SK-N-SH (cell line): ENCODE results near the gene KIF25. TPM values are rescaled to one million over a fixed set of nuclear protein-coding genes. Genes with fewer than 3 reads are reported as not detected.

Experiments
- CTCF ChIA-PET: fragments of 300-600, 350-600 bp; formaldehyde crosslinking; extraction: SDS; loops from one replicate; lab custom pipeline; 2021; lab: Yijun Ruan, JAX
- POLR2A ChIA-PET: fragments of 350-600 bp; sonication (Branson Sonifier 250); formaldehyde crosslinking; extraction: SDS; loops from one replicate; lab custom pipeline; 2020; ENCODE audit warnings: antibody characterized with exemption, inconsistent platforms; lab: Yijun Ruan, JAX
- DNase-seq: peaks from one replicate; pipeline ENCODE4 v3.0.0; 2012
- H2AFZ ChIP-seq: fragments of 200-600 bp; sonication (generic); 2 replicates; pipeline ENCODE4 v1.8.1; 2016; ENCODE audit warnings: antibody characterized with exemption, mild to moderate bottlenecking, low read depth
- H3F3A ChIP-seq: fragments of 200-600 bp; sonication (generic); replicated peaks from 2 replicates; pipeline ENCODE3; 2016; ENCODE audit warnings: antibody characterized with exemption, mild to moderate bottlenecking; ENCODE audit not compliant: insufficient read depth
- H3K27ac ChIP-seq, 2 experiments: fragments of 200-500 bp in 1 of 2; fragments of 200-600 bp in 1 of 2; sonication (Bioruptor generic) in 1 of 2; sonication (generic), shearing (Covaris generic) in 1 of 2; 2 replicates each; pipeline versions ENCODE4 v1.5.1 to v1.6.1; 2014 to 2016; ENCODE audit warnings: low read depth in 2 of 2, inconsistent platforms in 1 of 2, low read length in 1 of 2, mild to moderate bottlenecking in 1 of 2, mixed read lengths in 1 of 2
- H3K27me3 ChIP-seq: fragments of 200-600 bp; sonication (generic), shearing (Covaris generic); 2 replicates; pipeline ENCODE4 v1.6.1; 2016; ENCODE audit warnings: mixed run types; ENCODE audit not compliant: insufficient read depth
- H3K36me3 ChIP-seq, 2 experiments: fragments of 200-500 bp in 1 of 2; fragments of 200-600 bp in 1 of 2; sonication (Bioruptor generic) in 1 of 2; sonication (generic) in 1 of 2; replicated peaks in 1 of 2; 2 replicates each; pipeline versions ENCODE3 to v1.5.1; 2014 to 2016; ENCODE audit warnings: low read length in 1 of 2, mild to moderate bottlenecking in 1 of 2; ENCODE audit not compliant: insufficient read depth in 2 of 2, control insufficient read depth in 1 of 2
- H3K4me1 ChIP-seq, 2 experiments: fragments of 200-500 bp in 1 of 2; fragments of 200-600 bp in 1 of 2; sonication (Bioruptor generic) in 1 of 2; sonication (generic), shearing (Covaris generic) in 1 of 2; 2 replicates each; pipeline versions ENCODE4 v1.5.1 to v1.6.1; 2014 to 2016; ENCODE audit warnings: low read depth in 1 of 2, low read length in 1 of 2, mixed run types in 1 of 2; ENCODE audit not compliant: insufficient read depth in 2 of 2, control insufficient read depth in 1 of 2
- H3K4me2 ChIP-seq: fragments of 200-600 bp; sonication (generic), shearing (Covaris generic); 2 replicates; pipeline ENCODE4 v1.6.1; 2017; ENCODE audit warnings: mixed run types
- H3K4me3 ChIP-seq, 2 experiments: fragments of 200-500 bp in 1 of 2; fragments of 200-600 bp in 1 of 2; sonication (Bioruptor generic) in 1 of 2; sonication (generic), shearing (Covaris generic) in 1 of 2; 2 replicates each; pipeline versions ENCODE4 v1.5.1 to v1.8.1; 2014 to 2016; ENCODE audit warnings: low read depth in 2 of 2, inconsistent platforms in 1 of 2, low read length in 1 of 2, mild to moderate bottlenecking in 1 of 2, mixed read lengths in 1 of 2, moderate library complexity in 1 of 2
- H3K79me2 ChIP-seq: fragments of 200-600 bp; sonication (generic); 2 replicates; pipeline ENCODE4 v1.8.1; 2017; ENCODE audit warnings: mild to moderate bottlenecking; ENCODE audit not compliant: insufficient read depth
- H3K9ac ChIP-seq: fragments of 200-600 bp; sonication (generic); 2 replicates; pipeline ENCODE4 v1.6.1; 2017; ENCODE audit warnings: mixed run types
- H3K9me2 ChIP-seq: fragments of 200-600 bp; sonication (generic); 2 replicates; pipeline ENCODE4 v1.6.1; 2017; ENCODE audit warnings: mixed run types
- H3K9me3 ChIP-seq: fragments of 200-600 bp; sonication (generic); 2 replicates; pipeline ENCODE4 v1.6.1; 2017; ENCODE audit warnings: mixed run types, mild to moderate bottlenecking, moderate library complexity
- H4K20me1 ChIP-seq: fragments of 200-600 bp; sonication (generic); 2 replicates; pipeline ENCODE4 v1.6.1; 2017; ENCODE audit warnings: mild to moderate bottlenecking, mixed run types; ENCODE audit not compliant: insufficient read depth
- CHD2 ChIP-seq: fragments of 150-350 bp; IDR thresholded peaks from 2 replicates; pipeline ENCODE4 v1.6.1; 2018; ENCODE audit warnings: low read length; ENCODE audit not compliant: partially characterized antibody
- CTCF ChIP-seq: fragments of 200-600 bp; sonication (generic); IDR thresholded peaks from 2 replicates; pipeline ENCODE4 v1.6.1; 2017; ENCODE audit warnings: antibody characterized with exemption, mild to moderate bottlenecking, moderate library complexity
- GATA2 ChIP-seq: sonication (generic); formaldehyde crosslinking; IDR thresholded peaks from 2 replicates; pipeline ENCODE4 v1.5.0; 2020; ENCODE audit warnings: mild to moderate bottlenecking, missing genetic modification reagents
- JUND ChIP-seq: IDR thresholded peaks from 2 replicates; pipeline ENCODE4 v1.4.0; 2012
- NRF1 ChIP-seq: IDR thresholded peaks from 2 replicates; pipeline ENCODE4 v1.6.1; 2012; ENCODE audit warnings: low read depth, mild to moderate bottlenecking, low read length
- RAD21 ChIP-seq: IDR thresholded peaks from 2 replicates; pipeline ENCODE4 v1.6.1; 2012; ENCODE audit warnings: mild to moderate bottlenecking, low read length
- RCOR1 ChIP-seq: fragments of 150-350 bp; IDR thresholded peaks from 2 replicates; pipeline ENCODE4 v1.6.1; 2017; ENCODE audit warnings: antibody characterized with exemption, low read length
- RFX5 ChIP-seq: IDR thresholded peaks from 2 replicates; pipeline ENCODE4 v1.6.1; 2012; ENCODE audit warnings: mild to moderate bottlenecking, improper control_type of control experiment, low read length
- SMC3 ChIP-seq: IDR thresholded peaks from 2 replicates; pipeline ENCODE4 v1.6.1; 2012; ENCODE audit warnings: low read depth, low read length, improper control_type of control experiment
- WGBS: methylation state at CpG from one replicate; pipeline ENCODE4 v1.1.6; 2017; ENCODE audit warnings: low lambda C conversion rate; 5-methylcytosine and 5-hydroxymethylcytosine counted together
- polyA plus RNA-seq, 3 experiments: library from polyadenylated mRNA; depleted of rRNA; stranded (reverse); fragments of >200 nt; gene quantifications; 2 replicates each; pipeline ENCODE4 v1.2.3, GENCODE V29; 2012
- TF ChIP-seq, protein P1 (sequence below): IDR thresholded peaks from 2 replicates; pipeline ENCODE4 v1.4.0; 2012; ENCODE audit warnings: low read depth, borderline replicate concordance
- TF ChIP-seq, protein P2 (sequence below): IDR thresholded peaks from 2 replicates; pipeline ENCODE4 v1.6.1; 2012; ENCODE audit warnings: mild to moderate bottlenecking, low read depth, low read length, moderate library complexity

KIF25 gene
- polyA plus RNA-seq, 1 of the 3 experiments (the other 2 are of a cell fraction), result not detected

DNA sequence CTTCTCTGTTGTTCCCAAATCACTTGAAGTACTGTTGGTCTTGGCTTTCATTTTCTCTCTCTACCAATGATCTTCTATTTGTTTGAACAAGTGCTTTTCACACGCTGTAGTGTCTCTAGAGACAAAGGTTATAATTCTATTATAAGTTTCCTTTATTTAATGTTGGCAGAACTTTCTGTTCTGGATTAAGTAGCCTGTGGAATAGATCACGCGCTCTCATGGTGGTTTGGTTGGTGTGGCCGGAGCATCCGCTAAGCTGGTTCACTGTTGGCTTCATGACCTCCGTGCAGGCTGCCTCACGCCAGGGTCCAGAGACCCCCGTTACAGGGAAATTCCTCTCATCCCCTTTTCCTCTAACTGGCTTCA lies 30.9 kb upstream of the KIF25 start (continued):
- TF ChIP-seq, protein P1, sequence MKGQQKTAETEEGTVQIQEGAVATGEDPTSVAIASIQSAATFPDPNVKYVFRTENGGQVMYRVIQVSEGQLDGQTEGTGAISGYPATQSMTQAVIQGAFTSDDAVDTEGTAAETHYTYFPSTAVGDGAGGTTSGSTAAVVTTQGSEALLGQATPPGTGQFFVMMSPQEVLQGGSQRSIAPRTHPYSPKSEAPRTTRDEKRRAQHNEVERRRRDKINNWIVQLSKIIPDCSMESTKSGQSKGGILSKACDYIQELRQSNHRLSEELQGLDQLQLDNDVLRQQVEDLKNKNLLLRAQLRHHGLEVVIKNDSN, result no peak
- TF ChIP-seq CHD2, result no peak

- Histone ChIP-seq H3K4me3 (peak overlapping the region in 1 of 2 experiments; percentile 39; a peak in 1 of 4 replicates), H3K9ac (no peak overlapping the region), H3K4me1 (no peaks in the 10 kb centered on the region), H4K20me1 (no peaks in the 10 kb centered on the region), H2AFZ (no peak overlapping the region), H3K9me2 (no peaks in the 10 kb centered on the region), H3K27ac (no peak overlapping the region), H3K79me2 (no peaks in the 10 kb centered on the region), H3K4me2 (no peak overlapping the region), H3K27me3 (no peaks in the 10 kb centered on the region), H3K36me3 (peaks cover 18 to 60% of the 10 kb centered on the region in 2 experiments), H3F3A (no peaks in the 10 kb centered on the region), H3K9me3 (no peaks in the 10 kb centered on the region)
- peak; percentile 55 for DNase-seq
- ChIA-PET POLR2A (no interaction called here), CTCF (interaction anchor here (0.5 to 1.9 kb wide), 19 partner anchors 8 to 492 kb away, joined by 3 to 9 read pairs (median 4); no protein-coding TSS in a partner anchor)
- TF ChIP-seq CTCF (peak; percentile 56), RCOR1 (no peak), NRF1 (no peak), RFX5 (no peak), GATA2 (no peak), RAD21 (peak; percentile 43), SMC3 (no peak), JUND (no peak)
- TF ChIP-seq, protein P2, sequence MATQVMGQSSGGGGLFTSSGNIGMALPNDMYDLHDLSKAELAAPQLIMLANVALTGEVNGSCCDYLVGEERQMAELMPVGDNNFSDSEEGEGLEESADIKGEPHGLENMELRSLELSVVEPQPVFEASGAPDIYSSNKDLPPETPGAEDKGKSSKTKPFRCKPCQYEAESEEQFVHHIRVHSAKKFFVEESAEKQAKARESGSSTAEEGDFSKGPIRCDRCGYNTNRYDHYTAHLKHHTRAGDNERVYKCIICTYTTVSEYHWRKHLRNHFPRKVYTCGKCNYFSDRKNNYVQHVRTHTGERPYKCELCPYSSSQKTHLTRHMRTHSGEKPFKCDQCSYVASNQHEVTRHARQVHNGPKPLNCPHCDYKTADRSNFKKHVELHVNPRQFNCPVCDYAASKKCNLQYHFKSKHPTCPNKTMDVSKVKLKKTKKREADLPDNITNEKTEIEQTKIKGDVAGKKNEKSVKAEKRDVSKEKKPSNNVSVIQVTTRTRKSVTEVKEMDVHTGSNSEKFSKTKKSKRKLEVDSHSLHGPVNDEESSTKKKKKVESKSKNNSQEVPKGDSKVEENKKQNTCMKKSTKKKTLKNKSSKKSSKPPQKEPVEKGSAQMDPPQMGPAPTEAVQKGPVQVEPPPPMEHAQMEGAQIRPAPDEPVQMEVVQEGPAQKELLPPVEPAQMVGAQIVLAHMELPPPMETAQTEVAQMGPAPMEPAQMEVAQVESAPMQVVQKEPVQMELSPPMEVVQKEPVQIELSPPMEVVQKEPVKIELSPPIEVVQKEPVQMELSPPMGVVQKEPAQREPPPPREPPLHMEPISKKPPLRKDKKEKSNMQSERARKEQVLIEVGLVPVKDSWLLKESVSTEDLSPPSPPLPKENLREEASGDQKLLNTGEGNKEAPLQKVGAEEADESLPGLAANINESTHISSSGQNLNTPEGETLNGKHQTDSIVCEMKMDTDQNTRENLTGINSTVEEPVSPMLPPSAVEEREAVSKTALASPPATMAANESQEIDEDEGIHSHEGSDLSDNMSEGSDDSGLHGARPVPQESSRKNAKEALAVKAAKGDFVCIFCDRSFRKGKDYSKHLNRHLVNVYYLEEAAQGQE, result no peak
- WGBS, result 85% methylated on average over 6 of the region's 6 CpGs
These were observed 29.4 kb upstream of the KIF25 start for GRCh38 chr6:167968091-167968490.
